Ramos (cell line): ENCODE data around the gene TAF1B.

Experiments used
- in situ Hi-C: fragments of 300-500 bp; cut with MboI; formaldehyde crosslinking; loops from one replicate; pipeline ENCODE4 v1.14.3; 2022; ENCODE audit warnings: low sequenced_read_pairs; ENCODE audit not compliant: unreplicated experiment

The TAF1B gene

GRCh38 chr2:9843229-9844035, at the start of gene TAF1B:
TSS of gene TAF1B (plus strand) at chr2:9843474. CDS start at chr2:9843542, 68 bp downstream.
- in situ Hi-C loops = loop anchor here (25.0 kb wide), 1 partner anchor 594 kb away; the partner anchor contains the start of gene ODC1

- in situ Hi-C loops = no loop called here
Observed at GRCh38 chr2:9793918-9794717, 49.2 kb upstream of the TAF1B start.

GRCh38 chr2:9795071-9795470, 48.2 kb upstream of the TAF1B start:
- in situ Hi-C loops = no loop called here

GRCh38 chr2:9796056-9797010, 46.9 kb upstream of the TAF1B start:
- in situ Hi-C loops = no loop called here

- in situ Hi-C loops = no loop called here
Observed at GRCh38 chr2:9797086-9797485, 46.2 kb upstream of the TAF1B start.

- in situ Hi-C loops = no loop called here
Observed at GRCh38 chr2:9797681-9798556, 45.4 kb upstream of the TAF1B start.

- in situ Hi-C loops = no loop called here
Observed at GRCh38 chr2:9799011-9799596, 44.2 kb upstream of the TAF1B start.

- in situ Hi-C loops = loop anchor here (25.0 kb wide), 1 partner anchor 862 kb away; no protein-coding TSS in a partner anchor
Observed at GRCh38 chr2:9799729-9800632, 43.3 kb upstream of the TAF1B start.

- in situ Hi-C loops = loop anchor here (25.0 kb wide), 1 partner anchor 862 kb away; no protein-coding TSS in a partner anchor
Observed at GRCh38 chr2:9800639-9800974, 42.7 kb upstream of the TAF1B start.

- in situ Hi-C loops = loop anchor here (25.0 kb wide), 1 partner anchor 861 kb away; no protein-coding TSS in a partner anchor
Observed at GRCh38 chr2:9800975-9801726, 42.1 kb upstream of the TAF1B start.

GRCh38 chr2:9802576-9802993, 40.7 kb upstream of the TAF1B start:
- in situ Hi-C loops = loop anchor here (25.0 kb wide), 1 partner anchor 860 kb away; no protein-coding TSS in a partner anchor

GRCh38 chr2:9803023-9803805, 40.1 kb upstream of the TAF1B start:
- in situ Hi-C loops = loop anchor here (25.0 kb wide), 1 partner anchor 859 kb away; no protein-coding TSS in a partner anchor

- in situ Hi-C loops = loop anchor here (25.0 kb wide), 1 partner anchor 857 kb away; no protein-coding TSS in a partner anchor
Observed at GRCh38 chr2:9805435-9806297, 37.6 kb upstream of the TAF1B start.

- in situ Hi-C loops = loop anchor here (25.0 kb wide), 1 partner anchor 856 kb away; no protein-coding TSS in a partner anchor
Observed at GRCh38 chr2:9806298-9806610, 37.0 kb upstream of the TAF1B start.

- in situ Hi-C loops = loop anchor here (25.0 kb wide), 1 partner anchor 856 kb away; no protein-coding TSS in a partner anchor
Observed at GRCh38 chr2:9806656-9807055, 36.6 kb upstream of the TAF1B start.
